HFF-Myc (cell line): Measurements from ENCODE around the gene ATP2C1.

Source experiments
- DNase-seq: peaks from one replicate; pipeline ENCODE4 v3.0.0-alpha.2; 2011; ENCODE audit warnings: low read depth; ENCODE audit errors: extremely low read depth
- H3K4me3 ChIP-seq: replicated peaks from 2 replicates; pipeline ENCODE4 v1.5.1; 2011; ENCODE audit warnings: low read depth, mild to moderate bottlenecking, control low read depth, low read length
- CTCF ChIP-seq: IDR thresholded peaks from 2 replicates; pipeline ENCODE4 v1.5.1; 2012; ENCODE audit warnings: mild to moderate bottlenecking, low read depth, low read length, control low read depth; ENCODE audit errors: missing control alignments

ATP2C1 gene

DNA sequence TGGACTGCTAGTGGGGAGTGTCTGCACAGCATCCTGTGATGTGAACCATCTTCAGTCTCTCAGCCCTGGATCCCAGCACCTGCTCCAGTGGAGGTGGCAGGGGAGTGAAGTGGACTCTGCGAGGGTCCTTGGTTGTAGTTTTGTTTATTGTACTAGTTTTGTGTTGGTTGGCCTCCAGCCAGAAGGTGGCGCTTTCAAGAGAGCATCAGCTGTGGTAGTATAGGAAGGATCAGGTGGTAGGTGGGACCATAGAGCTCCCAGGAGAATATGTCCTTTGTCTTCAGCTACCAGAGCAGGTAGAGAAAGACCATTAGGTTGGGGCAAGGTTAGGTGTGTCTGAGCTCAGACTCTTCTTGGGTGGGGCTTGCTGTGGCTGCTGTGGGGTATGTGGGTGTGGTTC is 153.7 kb downstream of the ATP2C1 start:
- peak; percentile 15 for TF ChIP-seq CTCF
- DNase-seq, result no peak
- H3K4me3 ChIP-seq, result no peak overlapping the region

DNA sequence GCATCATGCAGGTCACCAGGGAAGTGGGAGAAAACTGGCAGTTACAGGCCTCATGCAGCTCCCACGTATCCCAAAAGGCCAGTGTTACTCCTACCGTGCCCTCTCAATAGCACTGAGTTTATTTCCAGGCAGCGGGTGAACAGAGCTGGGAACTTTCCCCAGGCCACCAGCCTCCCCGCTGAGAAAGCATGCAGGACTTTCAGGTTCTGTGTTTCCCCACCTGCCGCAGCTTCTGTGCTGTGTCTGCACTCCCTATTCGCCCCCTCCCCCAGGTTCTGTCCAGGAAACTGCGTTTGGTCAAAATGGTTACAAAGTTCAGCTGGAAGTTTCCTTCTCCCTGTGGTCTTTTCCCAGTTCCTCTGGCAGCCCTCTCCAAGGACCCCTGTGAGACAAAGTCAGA is 154.1 kb downstream of the ATP2C1 start:
- no peak for DNase-seq
- TF ChIP-seq CTCF, result no peak
- H3K4me3 ChIP-seq, result no peak overlapping the region

DNA sequence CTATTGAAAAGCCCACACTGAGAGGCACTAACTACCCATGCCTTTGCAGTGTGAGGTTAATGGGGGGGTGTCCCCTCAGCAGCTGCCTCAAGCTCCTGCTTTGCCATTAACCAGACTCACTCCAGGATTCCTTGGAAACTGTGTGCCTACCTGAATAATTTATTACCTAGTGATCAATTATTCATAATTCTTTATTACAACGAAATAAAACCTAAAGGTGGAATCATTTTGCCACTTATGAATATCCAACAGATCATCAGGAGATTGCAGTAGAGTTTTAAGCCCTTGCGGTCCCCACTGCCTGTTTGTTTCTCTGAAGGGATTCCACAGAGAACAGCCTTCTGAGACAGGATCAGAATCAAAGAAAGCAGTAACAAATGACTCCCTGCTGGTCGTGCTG is 156.1 kb downstream of the ATP2C1 start:
- no peak overlapping the region for H3K4me3 ChIP-seq
- DNase-seq, result no peak
- no peak for TF ChIP-seq CTCF

DNA sequence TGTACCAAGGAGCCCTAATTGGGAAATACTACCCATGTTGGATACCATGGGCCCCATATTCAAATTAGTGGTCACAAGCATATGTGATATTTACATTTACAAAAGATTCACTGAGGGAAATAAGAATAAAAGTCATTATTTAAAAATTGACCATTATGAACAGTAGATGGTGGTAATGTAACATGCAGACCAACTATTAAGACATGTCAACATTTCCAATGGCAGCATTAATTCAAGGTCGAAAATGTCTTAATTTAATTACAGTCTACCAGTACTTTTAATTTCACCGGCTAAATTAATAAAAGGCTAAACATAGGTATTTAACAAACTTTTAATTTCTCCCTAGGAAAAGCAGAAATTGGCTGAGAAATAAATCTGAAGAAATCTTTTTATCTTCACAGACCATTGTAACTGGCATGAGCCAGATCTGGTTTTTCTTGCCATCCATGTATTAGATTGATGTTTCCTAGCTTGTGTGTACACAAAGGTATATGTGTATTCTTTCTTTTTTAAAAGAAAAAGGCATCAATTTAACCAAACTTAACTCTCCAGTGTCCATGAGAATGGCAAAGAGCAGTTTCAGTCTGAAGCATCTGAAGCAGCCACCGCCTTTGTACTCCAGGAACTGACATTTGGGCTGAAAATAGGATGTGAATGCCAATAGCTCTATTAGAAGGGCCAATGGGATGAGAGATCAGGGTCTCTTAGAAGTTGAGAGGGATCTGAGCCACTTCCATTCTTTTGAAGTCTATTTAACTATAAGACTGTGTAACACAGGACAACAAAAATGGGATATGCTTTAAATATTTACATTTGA is 159.4 kb downstream of the ATP2C1 start:
- no peak for DNase-seq
- H3K4me3 ChIP-seq, result no peak overlapping the region
- TF ChIP-seq CTCF, result no peak
